ENCODE results near the gene NOC4L. TPM values are rescaled to one million over a fixed set of nuclear protein-coding genes. Genes with fewer than 3 reads are reported as not detected.

Gene NOC4L
- total and polyA plus RNA-seq, 2 donors (not counting 3 experiments of a cell fraction or from before 2014, with no cell fraction given) = 19.4 to 29.4 TPM

DNA sequence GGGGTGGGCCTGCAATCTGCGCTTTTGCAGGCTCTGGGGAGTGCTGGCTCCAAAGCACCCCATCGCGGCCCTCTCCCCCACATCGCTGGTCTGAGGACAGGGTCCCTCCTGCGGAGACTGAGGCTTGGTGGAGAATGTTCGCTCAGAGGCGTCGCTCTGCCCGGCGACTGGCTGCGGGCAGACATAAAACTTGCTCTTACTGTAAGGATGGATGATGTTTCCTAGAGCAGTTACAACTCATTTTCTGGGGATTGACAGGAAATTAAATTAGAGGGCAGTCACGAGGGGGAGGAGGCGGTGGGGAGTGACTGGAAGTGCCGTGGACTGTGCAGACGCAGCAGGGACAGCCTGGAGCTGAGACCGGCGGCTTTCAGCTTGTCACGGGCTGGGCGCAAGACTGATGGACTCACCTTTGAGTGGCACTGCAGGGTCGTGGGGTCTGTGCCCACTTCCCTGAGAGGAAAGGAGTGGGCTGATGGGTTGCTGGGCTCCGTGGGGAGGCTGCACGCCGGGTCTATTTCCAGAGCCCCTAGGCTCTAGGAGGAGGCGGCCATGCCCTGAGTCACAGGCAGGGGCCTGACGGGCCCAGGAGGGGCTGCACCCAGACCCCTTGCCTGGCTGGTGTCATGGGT lies 32.8 kb downstream of the NOC4L start:
- POLR2A ChIA-PET = no interaction called here
- Histone ChIP-seq H3K36me3 (ENCODE audit: control insufficient read depth in 2 of 2, extremely low read depth in 1 of 2, insufficient read depth in 2 of 2, low read length in 2 of 2) (no peaks in the 10 kb centered on the region), H3K79me2 (ENCODE audit: control insufficient read depth, insufficient read depth, low read length) (no peaks in the 10 kb centered on the region), H3K9me1 (replicated peaks; ENCODE audit: control insufficient read depth, extremely low read depth, insufficient read depth, low read length) (no peaks in the 10 kb centered on the region), H3K9me3 (replicated peaks; ENCODE audit: control insufficient read depth, insufficient read depth, low read length) (no peaks in the 10 kb centered on the region), H3K27ac (ENCODE audit: insufficient read depth, low read depth, low read length) (no peak overlapping the region), H4K20me1 (replicated peaks; ENCODE audit: control insufficient read depth, extremely low read depth, insufficient read depth, low read length) (no peaks in the 10 kb centered on the region), H3K9ac (replicated peaks; ENCODE audit: extremely low read depth, insufficient read depth, low read length) (no peak overlapping the region), H3K4me3 (replicated peaks in 1 of 3; ENCODE audit: insufficient read depth in 1 of 3, low read depth in 1 of 3, low read length in 3 of 3) (no peak overlapping the region), H3K4me1 (ENCODE audit: control insufficient read depth, extremely low read depth, insufficient read depth, low read length) (no peaks in the 10 kb centered on the region), H3K27me3 (ENCODE audit: control insufficient read depth in 2 of 2, insufficient read depth in 2 of 2, low read length in 2 of 2) (no peaks in the 10 kb centered on the region), H2AFZ (ENCODE audit: low read depth, low read length) (no peak overlapping the region), H3K4me2 (ENCODE audit: insufficient read depth, low read length) (no peak overlapping the region)
- CTCF ChIA-PET = no interaction called here
- dilution Hi-C loops (cut with MboI; ENCODE audit: extremely low pct_ligation_motif_present, low sequenced_read_pairs) = no loop called here
- TF ChIP-seq POLR2AphosphoS5 (IDR thresholded peaks at IDR 0.05; ENCODE audit: insufficient read depth, low read depth, low read length) (no peak), JUN (IDR thresholded peaks at IDR 0.05; ENCODE audit: borderline replicate concordance, insufficient read depth, insufficient read length, low read depth) (no peak), FOS (IDR thresholded peaks at IDR 0.05; ENCODE audit: borderline replicate concordance, insufficient read depth, low read length) (no peak), POLR2A (IDR thresholded peaks at IDR 0.05; ENCODE audit: low read depth, low read length) (no peak), EZH2 (IDR thresholded peaks at IDR 0.05; ENCODE audit: borderline replicate concordance, low read depth, low read length, severe bottlenecking) (no peak), GATA2 (IDR thresholded peaks at IDR 0.05; ENCODE audit: insufficient read depth, insufficient read length, low read depth, low read length) (no peak), MYC (IDR thresholded peaks at IDR 0.05; ENCODE audit: low read depth, low read length) (no peak), MAX (IDR thresholded peaks at IDR 0.05; ENCODE audit: insufficient read depth, insufficient read length) (no peak), CTCF (IDR thresholded peaks at IDR 0.05; ENCODE audit: extremely low read depth in 1 of 2, insufficient read depth in 1 of 2, low read depth in 1 of 2, low read length in 2 of 2) (no peak)
- no TSS peak for BruUV-seq (replicated peaks)
- FAIRE-seq (no peak), DNase-seq (ENCODE audit: low read depth, low spot score) (no peak)
- intact Hi-C loops (cut with micrococcal nuclease) = no loop called here
